DND-41 (cell line): ENCODE results near the gene KLRD1.
"Not testable (repeated sequence)": the region's sequence is repeated elsewhere in the genome, so short reads cannot be mapped to it uniquely, and the experiment has no call there.

Experiments
- CTCF ChIP-seq: IDR thresholded peaks from 2 replicates; pipeline ENCODE4 v1.5.1; 2012; ENCODE audit warnings: borderline replicate concordance, low read length, moderate library complexity, mild to moderate bottlenecking; ENCODE audit not compliant: poor library complexity, severe bottlenecking; ENCODE audit errors: extremely low read depth
- EZH2 ChIP-seq: IDR thresholded peaks from 3 replicates; pipeline ENCODE4 v1.6.1; 2012; ENCODE audit warnings: borderline replicate concordance, low read depth, mild to moderate bottlenecking, moderate library complexity, low read length, inconsistent platforms; ENCODE audit not compliant: severe bottlenecking

GRCh38 chr12:10378737-10379136 lies 71.1 kb downstream of the KLRD1 start:
- not testable (repeated sequence) for TF ChIP-seq CTCF, EZH2
